HG03097 (cell line): ENCODE measurements around the gene IFNA16.
"Not testable (repeated sequence)": the region's sequence is repeated elsewhere in the genome, so short reads cannot be mapped to it uniquely, and the experiment has no call there.

Experiments used
- ATAC-seq: cut with Tn5 transposase; IDR thresholded peaks from one replicate; pipeline ENCODE4 v1.9.1; 2021; ENCODE audit not compliant: unreplicated experiment, low FRiP score

The IFNA16 gene

GRCh38 chr9:21217211-21217610 lies at the start of gene IFNA16:
TSS of gene IFNA16 (minus strand) at chr9:21217311. CDS start at chr9:21217305, 6 bp downstream.
- not testable (repeated sequence) for ATAC-seq

GRCh38 chr9:21265421-21266189 lies 48.5 kb upstream of the IFNA16 start:
- peak; percentile 54 for ATAC-seq

GRCh38 chr9:21255538-21256212 lies 38.6 kb upstream of the IFNA16 start:
- no peak for ATAC-seq

- ATAC-seq, result no peak
These were observed 35.8 kb upstream of the IFNA16 start for GRCh38 chr9:21252721-21253547.

GRCh38 chr9:21251638-21252037 lies 34.5 kb upstream of the IFNA16 start:
- no peak for ATAC-seq

GRCh38 chr9:21251190-21251589 lies 34.1 kb upstream of the IFNA16 start:
- ATAC-seq, result no peak

GRCh38 chr9:21244836-21245235 lies 27.7 kb upstream of the IFNA16 start:
- no peak for ATAC-seq

GRCh38 chr9:21239911-21240310 lies 22.8 kb upstream of the IFNA16 start, which contains the start of gene IFNA14:
TSS of gene IFNA14 (minus strand) at chr9:21240005. CDS start at chr9:21239935, 70 bp downstream.
- no peak for ATAC-seq

GRCh38 chr9:21236360-21236714 lies 19.2 kb upstream of the IFNA16 start:
- not testable (repeated sequence) for ATAC-seq

GRCh38 chr9:21235468-21236359 lies 18.6 kb upstream of the IFNA16 start:
- peak; percentile 91 for ATAC-seq

- no peak for ATAC-seq
These were observed 17.1 kb upstream of the IFNA16 start for GRCh38 chr9:21234153-21234687.

GRCh38 chr9:21233258-21233657 lies 16.1 kb upstream of the IFNA16 start:
- no peak for ATAC-seq

- no peak for ATAC-seq
These were observed 11.0 kb upstream of the IFNA16 start, which contains the start of gene IFNA17 for GRCh38 chr9:21228122-21228521. TSS of gene IFNA17 (minus strand) at chr9:21228222. CDS start at chr9:21228173, 49 bp downstream.

- peak; percentile 58 for ATAC-seq
These were observed 3.4 kb downstream of the IFNA16 start for GRCh38 chr9:21213411-21214326.

- not testable (repeated sequence) for ATAC-seq
These were observed 5.0 kb downstream of the IFNA16 start for GRCh38 chr9:21212160-21212559.

- not testable (repeated sequence) for ATAC-seq
These were observed 6.3 kb downstream of the IFNA16 start for GRCh38 chr9:21210782-21211181.

GRCh38 chr9:21210311-21210710 lies 6.8 kb downstream of the IFNA16 start:
- no peak for ATAC-seq

- not testable (repeated sequence) for ATAC-seq
These were observed 10.1 kb downstream of the IFNA16 start, which contains the start of gene IFNA10 for GRCh38 chr9:21207043-21207442. TSS of gene IFNA10 (minus strand) at chr9:21207143. CDS start at chr9:21207097, 46 bp downstream.
